DMS 273 treated with DMSO at 0.1 percent for 48 hours (cell line): ENCODE data around the gene ADCY5.
"Not testable (repeated sequence)": the region's sequence is repeated elsewhere in the genome, so short reads cannot be mapped to it uniquely, and the experiment has no call there.

Experiments
- DNase-seq: peaks from one replicate; lab custom pipeline; 2025; lab: John Stamatoyannopoulos, UW

ADCY5 gene

DNA sequence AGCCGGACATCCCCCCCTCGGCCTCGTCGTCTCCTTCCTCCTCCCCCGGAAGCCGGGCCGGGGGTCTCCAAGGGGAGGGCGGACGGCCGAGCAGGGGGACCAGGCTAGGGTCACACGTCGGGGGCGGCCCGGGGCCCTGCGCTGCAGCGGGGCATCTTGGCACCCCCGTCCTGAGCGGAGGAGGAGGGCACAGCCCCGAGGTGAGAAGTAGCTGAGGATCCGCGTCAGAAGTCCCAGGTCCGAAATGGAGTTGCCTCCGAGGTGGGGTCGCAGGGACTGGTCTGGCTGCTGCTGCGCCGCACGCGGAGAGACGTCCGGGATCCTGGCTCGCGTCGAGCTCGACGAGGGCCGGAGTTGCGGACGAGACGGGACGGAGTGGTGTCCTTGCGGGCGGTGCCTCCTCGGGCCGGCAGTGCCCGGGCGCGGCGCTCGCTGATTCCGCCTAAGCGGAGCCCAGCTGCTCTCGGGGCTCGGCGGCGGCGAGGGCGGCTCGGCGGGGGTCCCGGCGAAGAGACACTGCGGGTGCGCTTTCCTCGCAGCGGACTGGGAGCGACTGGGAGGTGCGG lies at the start of gene ADCY5:
ADCY5 (minus strand) TSS at position 555 of the 566 bp plus-strand sequence; CDS start at position 10, 545 bp downstream.
- no peak for DNase-seq

DNA sequence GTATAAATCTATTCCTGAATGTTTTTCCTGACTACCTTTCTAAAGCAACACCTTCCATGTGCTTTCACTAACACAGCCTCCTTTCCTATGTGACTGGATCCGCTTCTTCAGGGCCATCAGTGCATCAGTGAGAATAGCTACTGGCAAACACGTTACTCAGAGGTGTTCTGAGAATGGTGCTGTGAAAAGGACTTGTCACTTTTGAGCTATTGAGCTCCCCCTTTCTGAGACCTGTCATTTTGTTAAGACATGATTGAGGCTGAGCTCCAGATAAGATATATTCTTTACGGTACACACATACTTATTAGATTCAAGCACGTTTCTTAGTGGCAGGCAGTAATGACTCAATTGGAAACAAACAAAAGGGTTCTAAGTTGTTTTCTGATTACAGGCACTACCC lies 45.0 kb upstream of the ADCY5 start:
- DNase-seq = no peak

DNA sequence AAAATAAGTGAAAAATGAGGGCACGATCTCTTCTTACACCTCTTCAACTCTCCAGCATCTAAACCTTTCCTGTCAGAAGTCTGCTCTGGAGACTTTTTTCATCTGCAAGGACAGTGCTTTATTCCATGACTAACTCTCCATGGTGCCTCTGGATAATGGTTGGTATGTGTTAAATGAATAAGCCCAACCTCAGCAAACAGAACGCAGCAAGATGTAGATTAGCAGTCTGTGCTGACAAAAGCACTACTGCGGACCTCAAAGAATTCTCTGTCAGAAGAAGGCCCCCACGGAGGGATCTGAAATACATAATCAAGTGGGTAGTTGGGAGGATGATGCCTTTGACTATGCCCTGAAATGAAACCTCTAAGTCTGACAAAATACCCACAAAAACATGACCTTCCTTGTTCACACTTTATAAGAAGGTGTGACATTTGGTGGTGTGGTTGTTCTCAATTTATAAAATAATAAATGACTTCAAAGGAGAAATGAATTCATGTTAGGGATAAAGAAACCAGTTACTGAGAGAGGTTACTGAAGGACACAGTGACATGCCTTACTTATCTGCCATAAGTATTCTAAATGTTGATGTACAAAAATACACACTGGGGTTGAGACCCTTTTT lies 43.2 kb upstream of the ADCY5 start:
- DNase-seq = no peak

DNA sequence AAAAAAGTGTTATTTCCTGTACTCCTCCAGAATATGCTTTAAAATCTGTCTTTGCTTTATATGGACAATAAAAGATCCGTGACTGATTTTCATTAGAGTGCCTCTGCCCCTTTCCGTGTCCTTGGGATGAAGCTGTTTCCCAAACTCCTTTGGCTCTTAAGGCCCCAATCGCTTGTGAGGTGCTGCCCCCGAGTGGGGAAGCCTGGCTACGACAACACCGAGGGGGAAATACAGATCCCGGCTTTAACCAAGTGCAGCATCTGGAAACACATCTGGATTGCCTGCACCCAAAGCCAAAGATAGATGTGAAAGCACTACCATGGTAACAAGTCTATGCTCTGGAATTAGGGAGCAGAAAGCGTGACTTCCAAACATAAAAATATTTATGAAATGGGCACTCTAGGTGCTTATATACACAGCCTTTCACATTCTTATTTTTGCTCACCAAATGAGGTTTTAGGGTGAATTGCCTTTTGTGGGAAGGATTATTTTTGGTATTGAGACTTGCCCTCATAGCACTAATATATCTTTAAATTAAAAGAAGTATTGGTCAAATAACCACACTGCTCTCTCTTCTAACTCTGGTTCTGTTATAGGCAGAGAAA lies 40.6 kb upstream of the ADCY5 start:
- DNase-seq = peak; percentile 35

DNA sequence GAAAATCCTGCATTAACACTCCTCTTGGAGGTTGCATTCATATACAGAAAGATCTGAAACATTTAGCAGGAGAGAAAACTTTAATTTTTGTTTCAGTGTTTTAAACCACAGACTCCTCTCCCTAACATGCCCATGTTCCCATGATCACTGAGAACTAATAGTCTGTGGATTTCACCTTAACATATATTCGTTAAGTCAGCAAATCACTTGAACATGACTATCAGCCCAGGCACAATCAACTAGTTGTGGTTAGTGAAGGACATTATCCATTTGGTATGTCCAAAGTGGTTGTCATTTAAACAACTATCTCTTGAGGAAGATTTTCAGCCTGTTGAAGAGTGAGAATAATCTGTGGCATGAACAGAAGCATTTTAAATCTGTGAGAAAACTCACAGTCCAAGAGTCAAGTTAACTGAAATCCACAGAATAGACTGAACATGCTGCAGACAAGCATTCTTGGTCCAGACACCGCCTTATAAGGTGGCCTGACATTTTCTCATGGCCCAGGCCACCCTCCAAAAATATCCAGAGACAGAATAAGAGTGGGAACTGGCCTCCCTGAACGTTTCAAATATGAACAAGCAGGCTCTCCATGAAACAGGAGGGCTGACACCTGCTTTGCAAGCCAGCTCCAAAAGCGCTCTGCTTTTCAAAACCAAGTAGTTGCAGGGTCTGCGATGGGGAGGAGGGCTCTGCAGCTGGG lies 39.9 kb upstream of the ADCY5 start:
- no peak for DNase-seq

DNA sequence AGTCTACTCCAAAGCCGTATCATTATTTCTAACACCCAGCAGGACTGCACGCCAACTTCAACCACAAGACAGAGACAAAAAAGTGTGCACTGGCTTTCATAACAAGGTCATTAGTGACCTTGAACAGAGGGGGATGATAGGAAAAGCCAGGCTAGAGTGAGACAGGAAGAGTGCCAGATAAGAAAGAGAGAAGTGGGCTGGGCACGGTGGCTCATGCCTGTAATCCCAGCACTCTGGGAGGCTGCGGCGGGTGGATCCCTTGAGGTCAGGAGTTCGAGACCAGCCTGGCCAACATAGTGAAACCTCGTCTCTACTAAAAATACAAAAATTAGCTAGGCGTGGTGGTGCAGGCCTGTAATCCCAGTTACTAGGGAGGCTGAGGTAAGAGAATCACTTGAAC lies 38.2 kb upstream of the ADCY5 start:
- not testable (repeated sequence) for DNase-seq

DNA sequence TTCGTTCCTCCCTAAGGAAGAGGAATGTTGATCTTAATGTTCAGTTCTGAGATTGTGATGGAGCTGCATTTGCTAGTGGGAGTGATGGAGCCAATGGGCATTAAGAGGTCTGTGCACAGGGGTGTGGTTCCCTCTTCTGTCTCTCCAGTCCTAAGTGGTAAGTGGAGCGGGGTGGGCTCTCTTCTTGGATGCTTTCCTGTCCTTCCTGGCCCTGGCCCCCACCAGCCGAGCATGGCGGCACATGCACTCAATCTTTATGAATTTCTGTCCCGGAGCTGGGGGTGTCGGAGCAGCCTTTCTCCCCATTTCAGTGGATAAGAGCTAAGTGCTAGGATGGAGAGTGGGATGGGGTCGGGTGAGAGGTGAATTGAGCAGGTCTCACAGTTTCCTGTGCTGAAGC lies 37.6 kb upstream of the ADCY5 start:
- DNase-seq = no peak

DNA sequence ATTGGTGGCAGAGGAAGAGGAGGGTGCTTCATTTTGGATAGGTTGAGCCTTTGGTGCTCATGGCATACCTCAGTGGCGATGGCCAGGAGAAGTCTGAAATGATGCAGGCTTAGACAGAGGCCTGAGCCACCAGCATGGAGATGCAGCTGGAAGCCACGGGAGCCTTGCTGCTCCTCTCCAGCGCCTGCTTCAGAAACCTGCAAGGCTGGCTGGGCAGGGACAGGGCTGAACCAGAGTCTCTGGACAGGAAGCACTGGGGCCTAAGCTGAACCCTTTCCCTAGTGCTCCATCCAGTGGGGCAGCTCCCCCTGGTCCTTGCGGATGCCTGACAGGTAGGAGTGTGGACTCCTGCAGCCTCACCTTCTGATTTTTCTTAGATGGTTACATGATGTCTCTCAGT lies 36.7 kb upstream of the ADCY5 start:
- no peak for DNase-seq

DNA sequence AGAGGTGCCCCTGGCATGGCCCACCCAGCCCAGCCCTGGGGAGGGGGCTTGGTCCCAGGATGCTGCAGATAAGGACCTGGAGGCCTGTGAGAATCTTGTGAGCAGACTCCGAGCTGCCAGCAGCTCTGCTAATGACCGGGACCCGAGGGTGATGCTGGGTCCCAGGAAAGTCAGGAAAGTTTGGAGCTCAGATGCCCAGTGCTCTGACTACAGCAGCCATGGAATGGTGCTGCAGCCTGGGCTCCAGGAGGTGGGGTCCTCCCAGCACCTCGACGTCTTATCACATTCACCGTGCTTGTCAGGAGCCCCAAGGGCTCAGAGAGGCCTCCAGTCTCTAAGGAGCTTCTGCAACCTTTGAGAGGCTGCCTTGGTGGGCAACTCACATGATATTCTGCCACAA lies 34.3 kb upstream of the ADCY5 start:
- DNase-seq = no peak

DNA sequence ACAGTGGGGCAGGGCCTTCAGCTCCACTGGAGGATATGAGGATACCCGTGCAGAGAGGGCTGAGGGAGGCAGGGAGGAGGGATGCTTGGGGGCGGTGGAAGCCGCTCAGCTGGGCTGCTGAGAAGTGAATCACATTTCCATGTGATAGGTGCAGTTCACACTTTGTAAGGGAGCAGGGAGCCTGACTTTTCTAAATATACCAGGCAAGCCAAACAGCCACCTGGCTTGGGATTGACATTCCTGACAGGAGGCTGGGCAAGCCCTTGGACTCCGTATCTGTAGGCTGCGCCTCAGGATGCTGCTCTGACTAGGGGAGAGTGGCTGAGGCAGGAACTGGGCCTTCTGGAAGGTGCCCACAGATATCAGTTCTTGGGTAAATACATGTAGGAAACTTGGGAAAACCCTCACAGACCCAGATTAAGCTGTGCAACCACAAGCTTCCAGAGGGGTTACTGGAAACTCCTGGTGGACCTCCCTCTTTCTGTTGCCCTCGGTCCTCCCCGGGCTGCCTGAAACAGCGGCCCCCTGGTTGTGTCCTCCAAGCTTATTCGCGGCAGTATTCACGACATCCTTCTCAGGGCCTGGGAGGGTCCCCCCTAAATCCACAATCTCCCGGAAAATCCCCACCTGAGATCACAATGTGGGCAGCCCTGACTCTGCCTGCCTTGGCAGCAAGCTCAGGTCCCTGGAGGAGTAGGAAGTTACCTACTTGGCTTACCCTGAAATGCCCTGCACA lies 33.0 kb upstream of the ADCY5 start:
- no peak for DNase-seq

DNA sequence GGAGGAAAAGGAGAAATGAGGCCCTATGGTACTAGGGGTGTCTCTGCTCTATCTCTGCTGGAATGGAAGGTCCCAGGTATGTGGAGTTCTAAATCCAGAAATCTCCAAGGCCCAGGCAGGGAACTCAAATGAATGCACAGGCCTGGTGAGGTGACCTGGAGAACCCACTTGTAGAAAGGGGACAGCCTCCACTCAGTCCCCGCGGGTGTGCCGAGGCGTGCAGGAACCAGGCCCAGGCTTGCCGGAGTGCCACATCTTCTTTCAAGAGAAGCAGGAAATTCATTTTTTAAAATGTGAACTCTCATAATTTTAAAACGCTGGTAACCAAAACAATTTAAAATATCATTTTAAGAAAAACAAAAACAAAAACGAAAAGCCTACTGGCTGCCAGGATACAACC lies 32.2 kb upstream of the ADCY5 start:
- no peak for DNase-seq

DNA sequence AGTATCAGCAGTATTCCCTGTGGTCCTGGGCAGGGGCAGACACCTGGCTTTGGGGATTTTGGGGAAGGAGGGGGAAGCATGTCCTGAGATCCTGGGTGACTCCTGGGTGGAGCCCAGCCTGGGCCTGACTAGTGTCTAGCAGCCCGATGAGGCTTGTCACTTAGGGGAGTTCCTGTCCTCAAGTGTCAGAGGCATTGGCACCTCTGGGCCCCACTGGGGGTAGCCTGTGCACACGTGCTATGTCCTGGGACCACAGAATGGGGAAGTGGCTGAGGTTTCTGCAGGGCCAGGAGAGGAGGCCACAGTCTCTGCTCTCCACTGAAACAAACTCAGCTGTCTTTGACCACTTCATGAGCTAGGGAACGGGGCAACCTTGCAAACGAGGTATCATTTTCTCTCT lies 31.5 kb upstream of the ADCY5 start:
- no peak for DNase-seq

DNA sequence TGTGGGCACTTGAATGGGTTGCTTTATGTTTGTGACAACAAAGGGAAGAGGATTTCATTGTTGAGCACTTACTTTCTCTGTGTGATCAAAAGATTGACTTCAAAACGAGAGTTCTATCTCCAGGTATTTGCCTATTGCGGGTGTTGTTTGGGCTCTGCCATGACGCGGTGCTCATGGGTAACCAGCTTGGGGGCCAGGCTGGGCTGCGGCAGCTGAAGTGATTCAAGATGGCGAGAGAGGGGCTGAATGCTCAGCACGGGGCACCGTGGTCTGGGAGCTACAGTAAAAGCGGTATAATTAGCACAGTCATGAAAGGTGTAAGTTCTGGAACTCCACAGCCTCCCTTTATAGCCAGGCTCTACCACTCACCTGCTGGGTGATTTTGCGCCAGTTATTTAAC lies 31.0 kb upstream of the ADCY5 start:
- DNase-seq = no peak

DNA sequence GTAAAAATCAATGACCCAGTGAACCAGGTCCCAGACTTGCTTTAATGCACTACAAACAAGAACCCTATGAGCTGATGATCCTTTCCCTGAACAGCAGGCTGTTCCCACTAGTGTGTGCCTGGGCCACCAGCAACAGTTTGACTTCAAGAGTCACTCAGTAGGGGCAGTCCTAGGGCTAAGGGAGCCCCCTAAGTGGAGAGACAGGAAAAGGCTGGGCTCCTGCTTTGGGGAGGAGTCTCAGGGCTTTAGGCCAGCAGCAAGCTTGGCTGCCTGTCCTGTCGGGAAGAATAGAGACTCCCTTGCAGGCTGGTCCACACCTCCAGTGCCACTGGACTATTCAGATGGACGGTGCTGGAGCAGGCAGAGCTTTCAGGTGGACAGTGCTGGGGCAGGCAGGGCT lies 29.4 kb upstream of the ADCY5 start:
- DNase-seq = no peak

DNA sequence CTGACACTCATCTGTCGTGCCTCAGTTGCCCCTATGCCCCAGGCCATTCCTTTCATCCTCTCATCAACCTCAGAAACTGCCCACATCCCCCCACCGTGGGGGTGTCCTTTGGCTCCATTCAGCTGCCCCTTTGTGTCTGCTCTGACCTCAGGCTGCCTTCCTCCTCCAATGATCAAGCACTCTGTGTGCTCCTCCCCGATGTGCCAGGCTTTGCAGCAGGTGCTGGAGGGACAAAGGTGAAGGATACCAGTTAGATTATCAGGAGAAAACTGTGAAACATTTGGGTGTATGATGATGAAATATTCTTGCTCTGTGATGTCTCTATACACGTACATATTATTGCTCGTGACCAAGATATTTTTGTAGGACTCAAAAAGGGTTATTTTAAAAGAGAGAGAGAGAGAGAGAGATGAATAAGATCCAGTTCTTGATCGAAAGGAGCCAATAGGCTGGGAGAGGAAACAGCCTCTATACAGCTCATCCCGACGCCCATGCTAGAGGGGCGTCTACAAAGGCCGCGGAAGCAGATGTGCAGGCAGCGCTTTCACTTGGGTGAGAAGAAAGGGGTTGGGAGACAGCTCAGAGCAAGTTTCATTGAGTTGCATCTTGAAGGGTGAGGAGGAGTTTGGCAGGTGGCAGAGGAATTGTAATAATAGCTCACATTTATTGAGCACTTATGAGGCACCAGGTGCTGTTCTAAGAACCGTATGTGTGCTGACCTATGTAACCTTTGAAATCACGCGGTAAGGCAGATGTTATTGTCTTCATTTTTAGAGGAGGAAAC lies 28.3 kb upstream of the ADCY5 start:
- no peak for DNase-seq

DNA sequence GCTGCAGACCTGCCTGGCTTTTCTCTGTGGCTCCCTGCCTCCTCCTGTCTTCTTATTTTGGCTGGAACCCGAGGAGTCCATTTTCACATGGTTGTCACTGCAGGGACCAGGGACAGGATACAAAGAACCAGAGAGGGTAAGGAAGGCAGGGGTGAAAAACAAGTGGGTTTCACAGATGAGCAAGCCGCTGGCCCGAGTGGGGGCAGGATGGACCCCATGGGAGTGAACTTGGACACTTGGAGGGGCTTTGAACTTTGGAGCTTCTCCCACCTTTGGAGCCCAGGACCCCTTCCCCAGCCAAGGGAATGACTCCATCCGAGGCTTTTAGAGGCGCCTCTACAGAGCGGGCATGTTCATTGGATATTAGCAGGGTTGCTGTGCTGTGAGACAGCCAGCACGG lies 26.9 kb upstream of the ADCY5 start:
- no peak for DNase-seq

DNA sequence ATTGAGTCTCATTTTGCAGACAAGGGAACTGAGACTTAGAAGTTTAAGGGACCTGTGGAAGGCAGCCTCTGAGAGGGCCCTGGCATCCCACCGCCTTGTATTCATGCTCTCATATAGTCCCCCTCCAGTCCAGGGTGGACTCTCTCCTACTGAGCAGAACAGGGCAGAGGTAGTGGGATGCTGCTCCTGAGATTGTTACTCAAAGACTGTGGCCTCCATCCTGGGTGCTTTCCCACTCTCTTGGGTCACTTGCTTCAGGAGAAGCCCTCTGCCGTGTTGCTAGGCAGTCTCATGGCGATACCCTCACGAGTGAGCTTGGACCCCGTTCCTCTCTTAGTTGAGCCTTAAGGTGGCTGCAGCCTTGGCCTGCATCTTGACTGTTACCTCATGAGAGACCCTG lies 22.2 kb upstream of the ADCY5 start:
- no peak for DNase-seq

DNA sequence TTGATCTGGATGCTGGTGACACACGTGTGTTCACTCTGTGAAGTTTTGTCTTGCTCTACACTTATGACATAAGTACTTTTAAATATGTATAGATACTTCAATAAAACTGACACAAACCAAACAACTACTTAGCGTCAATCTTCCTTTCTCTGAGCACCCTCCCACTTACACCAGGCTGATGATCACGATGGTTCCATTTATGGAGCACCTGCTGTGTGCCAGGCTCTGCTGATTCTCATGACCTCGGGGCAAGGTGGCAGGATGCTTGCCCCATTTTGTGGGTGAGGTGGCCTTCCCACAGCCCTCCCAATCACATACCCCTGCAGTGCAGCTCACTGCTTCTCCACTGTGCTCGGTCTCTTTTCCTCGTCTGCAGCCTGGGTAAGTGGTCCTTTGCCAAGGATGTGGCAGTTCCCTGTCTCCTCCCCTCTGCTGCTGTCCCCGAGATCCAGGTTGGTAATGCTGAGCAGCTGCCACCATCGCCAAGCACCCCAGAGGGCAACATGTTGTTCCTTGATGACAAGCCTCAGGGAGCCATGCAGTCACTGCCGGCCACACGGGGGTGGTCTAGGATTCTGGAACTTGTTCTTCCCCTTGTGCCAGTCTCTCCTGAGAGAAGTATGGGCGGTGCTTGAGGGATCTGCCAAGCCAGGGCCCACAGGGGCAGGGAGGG lies 20.6 kb upstream of the ADCY5 start:
- no peak for DNase-seq

DNA sequence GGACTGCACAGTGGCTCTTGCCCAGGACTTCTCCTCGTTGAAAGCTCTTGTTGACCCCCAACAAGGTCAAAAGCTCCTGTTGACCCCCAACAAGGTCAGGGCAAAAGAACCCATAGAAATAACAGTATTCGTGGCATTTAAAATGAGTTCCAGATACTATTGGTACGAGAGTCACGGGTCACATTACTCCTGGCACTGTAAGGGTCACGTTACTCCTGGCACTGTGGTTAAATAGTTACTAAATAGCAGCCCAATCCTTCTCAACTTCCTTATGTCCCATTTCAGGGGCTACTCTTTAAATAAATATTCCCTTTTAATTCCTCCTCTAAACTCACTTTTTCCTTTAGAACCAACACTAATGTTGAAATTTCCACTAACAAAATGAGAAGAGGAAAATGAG lies 18.2 kb upstream of the ADCY5 start:
- DNase-seq = no peak

DNA sequence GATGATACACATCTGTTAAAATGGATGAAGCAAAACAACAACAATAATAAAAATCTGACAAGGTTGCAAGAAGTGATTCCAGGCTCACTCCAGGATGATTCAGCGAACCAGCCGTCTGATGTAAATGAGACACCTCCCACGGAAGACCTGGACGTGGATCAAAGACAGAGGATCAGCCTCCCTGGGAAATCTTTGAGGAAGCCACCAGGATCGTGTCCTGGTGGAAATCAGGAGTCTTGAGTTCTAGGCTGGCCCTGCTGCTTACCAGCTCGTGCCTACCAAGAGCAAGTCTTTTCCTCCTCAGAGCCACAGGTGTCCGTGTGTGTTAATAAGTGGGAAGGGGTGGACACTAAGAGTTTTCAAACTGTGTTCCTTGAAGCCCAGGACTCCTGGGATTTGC lies 15.3 kb upstream of the ADCY5 start:
- DNase-seq = no peak

DNA sequence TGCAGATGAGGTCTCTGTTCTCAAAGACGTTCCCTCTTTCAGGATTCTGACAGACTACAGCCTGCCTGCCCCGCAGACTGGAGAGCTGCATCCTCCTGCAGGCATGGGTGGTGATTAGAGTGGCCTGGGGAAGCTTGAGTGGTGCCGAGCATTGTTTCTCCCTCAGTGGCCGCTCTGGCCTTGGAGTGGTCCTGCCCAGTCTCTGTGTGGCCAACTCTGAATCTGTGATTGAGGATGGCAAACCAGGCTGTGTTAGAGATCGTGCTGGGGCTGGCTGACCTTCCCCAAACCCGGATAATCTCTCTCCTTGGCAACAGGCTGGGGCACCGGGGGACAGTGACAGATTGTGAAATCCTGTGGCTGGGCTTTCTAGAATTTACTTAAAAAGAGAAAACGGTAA lies 11.0 kb upstream of the ADCY5 start:
- DNase-seq = no peak
